Osteoblast (primary cell): ENCODE data around the gene FBXO41. TPM values are rescaled to one million over a fixed set of nuclear protein-coding genes. Genes with fewer than 3 reads are reported as not detected.

Source experiments
- DNase-seq: peaks from one replicate; pipeline ENCODE4 v3.0.0; 2011; ENCODE audit warnings: low spot score, mixed read lengths; ENCODE audit not compliant: insufficient read length; ENCODE audit errors: missing footprints
- H2AFZ ChIP-seq: 2 replicates; pipeline ENCODE4 v1.6.0; 2011; ENCODE audit warnings: mild to moderate bottlenecking, low read length
- H3K27ac ChIP-seq: 2 replicates; pipeline ENCODE4 v1.5.1; 2011; ENCODE audit warnings: mild to moderate bottlenecking, low read depth, low read length, moderate library complexity
- H3K27me3 ChIP-seq: 2 replicates; pipeline ENCODE4 v1.6.0; 2012; ENCODE audit warnings: mild to moderate bottlenecking, control low read depth, inconsistent platforms, low read length, moderate library complexity; ENCODE audit not compliant: insufficient read depth
- H3K36me3 ChIP-seq: 2 replicates; pipeline ENCODE4 v1.5.1; 2011; ENCODE audit warnings: mild to moderate bottlenecking, low read length, control low read depth, moderate library complexity; ENCODE audit not compliant: insufficient read depth
- H3K4me1 ChIP-seq: 2 replicates; pipeline ENCODE4 v1.5.1; 2011; ENCODE audit warnings: mild to moderate bottlenecking, low read length, control low read depth, moderate library complexity; ENCODE audit not compliant: insufficient read depth
- H3K4me2 ChIP-seq: 2 replicates; pipeline ENCODE4 v1.6.0; 2011; ENCODE audit warnings: mild to moderate bottlenecking, low read length; ENCODE audit not compliant: insufficient read depth
- H3K4me3 ChIP-seq: fragments of 200-600 bp; sonication (generic); 3 replicates; pipeline ENCODE4 v1.5.1; 2012; ENCODE audit warnings: mild to moderate bottlenecking, low read length, inconsistent platforms; ENCODE audit not compliant: insufficient read depth
- H3K79me2 ChIP-seq: 2 replicates; pipeline ENCODE4 v1.6.0; 2012; ENCODE audit warnings: mild to moderate bottlenecking, low read length, control low read depth, inconsistent platforms; ENCODE audit not compliant: insufficient read depth
- H3K9me3 ChIP-seq: 2 replicates; pipeline ENCODE4 v1.5.1; 2011; ENCODE audit warnings: low read depth, low read length, control low read depth
- H4K20me1 ChIP-seq: 2 replicates; pipeline ENCODE4 v1.6.0; 2012; ENCODE audit warnings: mild to moderate bottlenecking, low read length, control low read depth; ENCODE audit not compliant: insufficient read depth
- CTCF ChIP-seq: IDR thresholded peaks from 2 replicates; pipeline ENCODE4 v1.5.1; 2011; ENCODE audit warnings: mild to moderate bottlenecking, low read depth, low read length, moderate library complexity; ENCODE audit errors: extremely low read depth
- total RNA-seq: library from RNA; depleted of rRNA; stranded (reverse); fragments of >200 nt; gene quantifications from 2 replicates; pipeline ENCODE4 v1.2.3, GENCODE V29; 2012

Gene FBXO41
- total RNA-seq, 1 donor = 0.36 TPM

GRCh38 chr2:73233932-73234832, 50.1 kb downstream of the FBXO41 start, which contains the start of gene CCT7:
Gene CCT7, plus strand, starts transcription at chr2:73234308. Its CDS starts 71 bp downstream, at chr2:73234379.
- peak within 1 kb of the TSS; percentile 100 for H3K4me2 ChIP-seq
- no peaks in the 10 kb centered on the region for H3K9me3 ChIP-seq
- peak; percentile 93 for DNase-seq
- peaks cover 19% of the 10 kb centered on the region for H3K36me3 ChIP-seq
- no peaks in the 10 kb centered on the region for H3K27me3 ChIP-seq
- peaks cover 58% of the 10 kb centered on the region for H3K79me2 ChIP-seq
- peak within 1 kb of the TSS; percentile 88 for H3K4me3 ChIP-seq
- H3K27ac ChIP-seq = peak within 1 kb of the TSS; percentile 94
- H4K20me1 ChIP-seq = peaks cover 48% of the 10 kb centered on the region
- no peak for TF ChIP-seq CTCF
- peaks cover 32% of the 10 kb centered on the region for H3K4me1 ChIP-seq
- peak within 1 kb of the TSS; percentile 99 for H2AFZ ChIP-seq

- no peaks in the 10 kb centered on the region for H3K9me3 ChIP-seq
- TF ChIP-seq CTCF = no peak
- peak within 1 kb of the TSS; percentile 100 for H3K4me2 ChIP-seq
- H3K27ac ChIP-seq = peak within 1 kb of the TSS; percentile 94
- H3K79me2 ChIP-seq = peaks cover 50% of the 10 kb centered on the region
- no peaks in the 10 kb centered on the region for H3K27me3 ChIP-seq
- H2AFZ ChIP-seq = peak within 1 kb of the TSS; percentile 99
- DNase-seq = peak; percentile 100
- peaks cover 27% of the 10 kb centered on the region for H3K4me1 ChIP-seq
- H4K20me1 ChIP-seq = peaks cover 39% of the 10 kb centered on the region
- peak within 1 kb of the TSS; percentile 88 for H3K4me3 ChIP-seq
- H3K36me3 ChIP-seq = peaks cover 15% of the 10 kb centered on the region
These were observed 50.9 kb downstream of the FBXO41 start, which contains the start of gene PRADC1 for GRCh38 chr2:73233154-73233931. Gene PRADC1, minus strand, starts transcription at chr2:73233239. Its CDS starts 79 bp downstream, at chr2:73233160.

- no peaks in the 10 kb centered on the region for H3K27me3 ChIP-seq
- peak overlapping the region; percentile 53 for H3K27ac ChIP-seq
- DNase-seq = peak; percentile 66
- TF ChIP-seq CTCF = no peak
- peaks cover 18% of the 10 kb centered on the region for H3K36me3 ChIP-seq
- H2AFZ ChIP-seq = peak overlapping the region; percentile 94
- H3K79me2 ChIP-seq = peaks cover 42% of the 10 kb centered on the region
- H3K4me2 ChIP-seq = peak overlapping the region; percentile 100
- H4K20me1 ChIP-seq = peaks cover 32% of the 10 kb centered on the region
- H3K4me3 ChIP-seq = peak overlapping the region; percentile 88
- H3K9me3 ChIP-seq = no peaks in the 10 kb centered on the region
- H3K4me1 ChIP-seq = peaks cover 24% of the 10 kb centered on the region
These were observed 51.7 kb downstream of the FBXO41 start for GRCh38 chr2:73232403-73233153.
